ENCODE results near the gene PRPF8.

- TF ChIP-seq POLR2AphosphoS5 (IDR thresholded peaks at IDR 0.05; ENCODE audit: low read depth, low read length): no peak
- no peak for TF ChIP-seq TCF7L2 (IDR thresholded peaks at IDR 0.05; ENCODE audit: low read depth, low read length)
Observed at GRCh38 chr17:1732241-1732832, 47.7 kb upstream of the PRPF8 start.
